GM12892 (cell line): ENCODE results near the gene EDEM3.
A peak's percentile ranks its signal among the peaks of the same experiment; 100 is the strongest.
"Not testable (repeated sequence)": the region's sequence is repeated elsewhere in the genome, so short reads cannot be mapped to it uniquely, and the experiment has no call there.

Experiments
- DNase-seq: peaks from one replicate; pipeline ENCODE4 v3.0.0; 2011; ENCODE audit not compliant: insufficient read length
- FAIRE-seq: peaks from 2 replicates; lab custom pipeline; 2011; peaks lifted over from hg19 to GRCh38; lab: Jason Lieb, UNC
- POLR2A ChIP-seq: IDR thresholded peaks from 2 replicates; pipeline ENCODE4 v1.6.1; 2011; ENCODE audit warnings: low read depth, low read length, control low read depth
- POLR2AphosphoS5 ChIP-seq: IDR thresholded peaks from 2 replicates; pipeline ENCODE4 v1.6.1; 2011; ENCODE audit warnings: low read depth, low read length, control low read depth
- TAF1 ChIP-seq: IDR thresholded peaks from 2 replicates; pipeline ENCODE4 v1.6.1; 2011; ENCODE audit warnings: low read depth, mild to moderate bottlenecking, control low read depth, low read length, borderline replicate concordance

EDEM3 gene

GRCh38 chr1:184764483-184764882 lies 9.8 kb upstream of the EDEM3 start:
- FAIRE-seq (no peak), DNase-seq (no peak)
- TF ChIP-seq TAF1 (no peak), POLR2AphosphoS5 (no peak), POLR2A (no peak)

DNA sequence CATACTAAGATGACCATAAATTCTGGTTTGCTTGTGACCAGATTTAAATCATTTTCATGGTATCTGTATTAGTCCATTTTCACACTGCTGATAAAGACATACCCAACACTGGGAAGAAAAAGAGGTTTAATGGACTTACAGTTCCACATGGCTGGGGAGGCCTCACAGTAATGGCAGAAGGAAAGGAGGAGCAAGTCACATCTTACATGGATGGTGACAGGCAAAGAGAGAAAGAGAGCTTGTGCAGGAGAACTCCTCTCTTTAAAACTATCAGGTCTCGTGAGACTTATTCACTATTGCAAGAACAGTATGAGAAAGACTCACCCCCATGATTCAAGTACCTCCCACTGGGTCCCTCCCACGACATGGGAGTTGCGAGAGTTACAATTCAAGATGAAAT lies 8.9 kb upstream of the EDEM3 start:
- FAIRE-seq, DNase-seq: not testable (repeated sequence)

DNA sequence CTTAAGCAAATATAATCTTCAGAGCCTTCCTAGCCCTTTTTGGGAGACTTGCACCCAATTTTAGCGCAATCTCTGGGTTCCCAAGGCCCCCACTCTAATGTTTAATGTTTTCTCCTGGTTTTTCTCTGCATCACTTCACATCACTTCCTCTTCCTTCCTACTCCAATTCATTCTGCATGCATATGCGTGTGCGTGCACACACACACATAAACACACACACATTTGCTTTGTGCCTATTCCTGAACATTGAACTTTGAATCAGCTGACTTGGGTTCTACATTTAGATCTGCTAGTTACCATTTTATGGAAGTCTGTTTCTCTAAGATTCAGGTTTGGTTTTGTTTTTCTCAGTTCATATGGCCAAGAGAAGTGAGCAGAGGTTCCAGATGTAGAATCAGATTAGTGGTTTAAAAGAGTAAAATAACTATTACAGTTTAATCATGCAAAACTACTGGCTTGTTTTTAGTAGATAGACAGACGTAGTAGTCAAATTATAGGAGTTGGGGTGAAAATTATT lies 7.4 kb upstream of the EDEM3 start:
- FAIRE-seq (no peak), DNase-seq (no peak)
- TF ChIP-seq TAF1 (no peak), POLR2AphosphoS5 (no peak), POLR2A (no peak)

DNA sequence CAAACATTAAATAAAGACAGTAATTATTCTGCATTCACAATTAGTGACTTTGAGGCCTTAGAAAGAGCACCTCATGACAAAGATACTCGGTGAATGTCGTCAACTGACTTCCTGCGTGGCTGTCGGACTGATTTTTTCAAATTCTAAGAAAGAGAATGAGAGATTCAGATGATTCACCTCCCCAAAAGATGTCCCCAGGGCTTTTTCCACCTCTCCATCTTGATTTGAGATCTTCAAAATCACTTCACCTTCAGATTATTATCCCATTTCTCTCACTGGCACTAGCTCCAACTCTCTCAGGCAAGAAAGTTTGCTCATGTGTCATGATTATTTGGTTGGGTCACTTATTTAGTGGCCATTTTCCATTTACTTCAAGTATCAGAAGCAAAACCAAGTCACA lies 5.0 kb upstream of the EDEM3 start:
- FAIRE-seq = no peak
- TF ChIP-seq POLR2AphosphoS5 (no peak), POLR2A (no peak), TAF1 (no peak)
- DNase-seq = no peak

GRCh38 chr1:184759112-184759511 lies 4.5 kb upstream of the EDEM3 start:
- DNase-seq (no peak), FAIRE-seq (no peak)
- TF ChIP-seq TAF1 = no peak
- no peak for TF ChIP-seq POLR2AphosphoS5
- TF ChIP-seq POLR2A = no peak

GRCh38 chr1:184757891-184758290 lies 3.2 kb upstream of the EDEM3 start:
- DNase-seq (no peak), FAIRE-seq (no peak)
- TF ChIP-seq POLR2A (no peak), POLR2AphosphoS5 (no peak), TAF1 (no peak)

DNA sequence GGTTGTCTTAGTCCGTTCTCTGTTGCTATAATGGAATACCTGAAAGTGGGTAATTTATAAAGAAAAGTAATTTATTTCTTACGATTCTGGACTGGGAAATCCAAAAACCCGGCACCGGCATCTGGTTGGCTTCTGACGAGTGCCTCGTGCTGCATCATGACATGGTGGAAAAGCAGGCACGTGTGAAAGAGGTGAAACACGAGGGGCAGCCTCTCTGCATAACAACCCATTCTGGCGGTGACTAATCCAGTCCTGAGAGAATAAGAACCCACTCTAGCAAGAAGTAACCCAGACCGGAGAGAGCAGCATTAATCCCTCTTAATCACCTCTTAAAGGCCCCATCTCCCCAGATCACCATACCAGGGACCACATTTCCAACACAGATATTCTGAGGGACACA lies 2.7 kb upstream of the EDEM3 start:
- DNase-seq (no peak), FAIRE-seq (no peak)
- TF ChIP-seq POLR2A (no peak), POLR2AphosphoS5 (no peak), TAF1 (no peak)

GRCh38 chr1:184755226-184756065 lies 788 bp upstream of the EDEM3 start:
- DNase-seq (no peak), FAIRE-seq (no peak)
- TF ChIP-seq TAF1 = no peak
- TF ChIP-seq POLR2AphosphoS5 = no peak
- no peak for TF ChIP-seq POLR2A

- TF ChIP-seq POLR2A (no peak), TAF1 (no peak), POLR2AphosphoS5 (no peak)
- FAIRE-seq = peak; percentile 44
- DNase-seq = no peak
These were observed 816 bp downstream of the EDEM3 start for GRCh38 chr1:184753608-184754475.

GRCh38 chr1:184753117-184753516 lies 1.5 kb downstream of the EDEM3 start:
- FAIRE-seq (no peak), DNase-seq (no peak)
- TF ChIP-seq TAF1 = no peak
- TF ChIP-seq POLR2AphosphoS5 = no peak
- TF ChIP-seq POLR2A = no peak

GRCh38 chr1:184752656-184753055 lies 2.0 kb downstream of the EDEM3 start:
- no peak for TF ChIP-seq TAF1
- no peak for TF ChIP-seq POLR2AphosphoS5
- TF ChIP-seq POLR2A = no peak
- FAIRE-seq (no peak), DNase-seq (no peak)
